Measurements from ENCODE around the gene SIGLEC6.

DNA sequence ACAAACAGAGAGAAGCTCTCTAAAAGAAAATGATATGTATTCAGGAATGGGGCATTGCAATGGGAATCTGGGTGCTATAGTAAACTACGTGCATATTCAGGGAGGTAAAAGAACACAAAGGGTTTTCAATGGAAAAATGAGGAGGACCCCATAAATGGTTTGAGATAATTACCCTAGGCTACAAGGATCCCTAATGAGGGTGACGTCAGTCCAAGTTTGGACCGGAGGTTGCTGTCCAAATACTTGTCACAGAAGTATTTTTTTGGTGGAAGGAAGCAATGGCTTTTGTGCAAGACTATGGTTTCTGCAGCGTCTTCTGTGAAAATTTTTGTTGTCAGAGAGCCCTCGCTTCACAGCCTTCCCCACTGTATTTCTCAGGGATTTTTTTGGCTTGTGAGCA, 54.1 kb downstream of the SIGLEC6 start:
- TF ChIP-seq, protein P1, sequence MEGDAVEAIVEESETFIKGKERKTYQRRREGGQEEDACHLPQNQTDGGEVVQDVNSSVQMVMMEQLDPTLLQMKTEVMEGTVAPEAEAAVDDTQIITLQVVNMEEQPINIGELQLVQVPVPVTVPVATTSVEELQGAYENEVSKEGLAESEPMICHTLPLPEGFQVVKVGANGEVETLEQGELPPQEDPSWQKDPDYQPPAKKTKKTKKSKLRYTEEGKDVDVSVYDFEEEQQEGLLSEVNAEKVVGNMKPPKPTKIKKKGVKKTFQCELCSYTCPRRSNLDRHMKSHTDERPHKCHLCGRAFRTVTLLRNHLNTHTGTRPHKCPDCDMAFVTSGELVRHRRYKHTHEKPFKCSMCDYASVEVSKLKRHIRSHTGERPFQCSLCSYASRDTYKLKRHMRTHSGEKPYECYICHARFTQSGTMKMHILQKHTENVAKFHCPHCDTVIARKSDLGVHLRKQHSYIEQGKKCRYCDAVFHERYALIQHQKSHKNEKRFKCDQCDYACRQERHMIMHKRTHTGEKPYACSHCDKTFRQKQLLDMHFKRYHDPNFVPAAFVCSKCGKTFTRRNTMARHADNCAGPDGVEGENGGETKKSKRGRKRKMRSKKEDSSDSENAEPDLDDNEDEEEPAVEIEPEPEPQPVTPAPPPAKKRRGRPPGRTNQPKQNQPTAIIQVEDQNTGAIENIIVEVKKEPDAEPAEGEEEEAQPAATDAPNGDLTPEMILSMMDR (IDR thresholded peaks at IDR 0.05) = no peak
- TF ChIP-seq POLR2A (IDR thresholded peaks at IDR 0.05) = no peak
- TF ChIP-seq POLR2AphosphoS5 (IDR thresholded peaks at IDR 0.05; ENCODE audit: insufficient read depth in 1 of 2, low read depth in 1 of 2) = no peak
